DOHH2 (cell line): ENCODE data around the gene PSAP.

Source experiments
- H3F3A ChIP-seq: fragments of 200-600 bp; sonication (generic), shearing (Covaris generic); 2 replicates; pipeline ENCODE4 v1.6.0; 2016; ENCODE audit warnings: antibody characterized with exemption, mild to moderate bottlenecking; ENCODE audit not compliant: control insufficient read depth, insufficient read depth
- H3K27ac ChIP-seq: fragments of 200-600 bp; sonication (generic); 2 replicates; pipeline ENCODE4 v1.5.1; 2014; ENCODE audit warnings: low read depth, mild to moderate bottlenecking, low read length, moderate library complexity
- H3K27me3 ChIP-seq: fragments of 200-600 bp; sonication (generic); 2 replicates; pipeline ENCODE4 v1.6.1; 2014; ENCODE audit warnings: mild to moderate bottlenecking, low read length, mixed read lengths; ENCODE audit not compliant: control insufficient read depth
- H3K36me3 ChIP-seq: fragments of 200-600 bp; sonication (generic); 2 replicates; pipeline ENCODE4 v1.6.1; 2014; ENCODE audit warnings: mild to moderate bottlenecking, low read length, moderate library complexity, mixed read lengths; ENCODE audit not compliant: control insufficient read depth
- H3K4me1 ChIP-seq: fragments of 200-600 bp; sonication (generic); 2 replicates; pipeline ENCODE4 v1.6.1; 2014; ENCODE audit warnings: mild to moderate bottlenecking, low read length, mixed read lengths; ENCODE audit not compliant: control insufficient read depth
- H3K4me2 ChIP-seq: fragments of 200-600 bp; sonication (generic); 2 replicates; pipeline ENCODE4 v1.6.0; 2014; ENCODE audit warnings: mild to moderate bottlenecking, low read length, moderate library complexity
- H3K4me3 ChIP-seq: fragments of 200-600 bp; sonication (generic); 2 replicates; pipeline ENCODE4 v1.5.1; 2014; ENCODE audit warnings: mild to moderate bottlenecking, low read length, mixed read lengths
- H3K79me2 ChIP-seq: fragments of 200-600 bp; sonication (generic); 2 replicates; pipeline ENCODE4 v1.6.1; 2014; ENCODE audit warnings: mild to moderate bottlenecking, low read length, mixed read lengths; ENCODE audit not compliant: control insufficient read depth
- H3K9me2 ChIP-seq: fragments of 200-600 bp; sonication (generic); replicated peaks from 2 replicates; pipeline ENCODE4 v1.6.1; 2014; ENCODE audit warnings: mild to moderate bottlenecking, low read length, mixed read lengths; ENCODE audit not compliant: control insufficient read depth
- H3K9me3 ChIP-seq: fragments of 200-600 bp; sonication (generic); 2 replicates; pipeline ENCODE4 v1.6.1; 2014; ENCODE audit warnings: antibody characterized with exemption, low read length, mixed read lengths; ENCODE audit not compliant: control insufficient read depth, insufficient read depth
- H4K20me1 ChIP-seq: fragments of 200-600 bp; sonication (generic); 2 replicates; pipeline ENCODE4 v1.6.0; 2014; ENCODE audit warnings: low read depth, mild to moderate bottlenecking, antibody characterized with exemption, low read length, moderate library complexity; ENCODE audit not compliant: control insufficient read depth, insufficient read depth
- EZH2phosphoT487 ChIP-seq: fragments of 200-600 bp; sonication (generic); IDR thresholded peaks from 2 replicates; pipeline ENCODE4 v1.6.1; 2017; ENCODE audit warnings: borderline replicate concordance, mild to moderate bottlenecking, antibody characterized with exemption, low read length, moderate library complexity, mixed read lengths
- TF ChIP-seq, protein P1 (sequence below): fragments of 200-600 bp; sonication (generic); IDR thresholded peaks from one replicate; pipeline ENCODE4 v1.5.1; 2014; ENCODE audit warnings: antibody characterized with exemption, mild to moderate bottlenecking, low read depth, low read length; ENCODE audit not compliant: poor library complexity, severe bottlenecking

PSAP gene

DNA sequence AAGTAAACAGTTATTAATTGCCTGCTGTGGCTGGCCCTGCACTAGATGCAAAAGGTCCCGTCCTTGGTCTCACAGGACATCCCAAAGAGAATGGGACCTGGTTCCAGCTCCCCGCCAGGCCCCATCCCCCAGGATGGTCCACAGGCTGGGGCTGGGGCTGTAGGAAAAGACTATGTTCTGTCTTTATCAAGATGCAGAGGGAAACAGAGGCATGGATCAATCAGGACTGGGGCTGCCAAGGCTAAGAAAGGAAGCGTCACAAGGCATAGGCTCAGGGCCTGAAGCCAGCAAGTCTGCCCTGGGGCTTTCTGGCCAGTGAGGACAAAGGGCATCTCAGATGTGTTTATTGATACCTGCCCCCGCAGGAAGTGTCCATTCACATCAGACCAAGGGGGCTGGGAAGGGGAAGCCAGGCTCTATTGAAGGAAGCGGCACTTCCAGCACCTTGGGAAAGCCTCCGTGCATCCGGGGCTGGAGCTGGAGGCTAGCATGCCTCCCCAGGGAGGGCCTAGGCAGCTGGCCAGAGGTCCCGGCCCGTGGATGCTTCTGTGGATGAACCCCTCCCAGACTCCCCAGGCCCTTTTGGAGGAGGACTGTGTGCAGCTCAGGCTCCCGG lies 83.5 kb downstream of the PSAP start:
- Histone ChIP-seq H3K4me1 (peaks cover 3% of the 10 kb centered on the region; the same call in 1 of the 2 replicates), H3F3A (no peaks in the 10 kb centered on the region), H3K4me2 (no peak overlapping the region)

DNA sequence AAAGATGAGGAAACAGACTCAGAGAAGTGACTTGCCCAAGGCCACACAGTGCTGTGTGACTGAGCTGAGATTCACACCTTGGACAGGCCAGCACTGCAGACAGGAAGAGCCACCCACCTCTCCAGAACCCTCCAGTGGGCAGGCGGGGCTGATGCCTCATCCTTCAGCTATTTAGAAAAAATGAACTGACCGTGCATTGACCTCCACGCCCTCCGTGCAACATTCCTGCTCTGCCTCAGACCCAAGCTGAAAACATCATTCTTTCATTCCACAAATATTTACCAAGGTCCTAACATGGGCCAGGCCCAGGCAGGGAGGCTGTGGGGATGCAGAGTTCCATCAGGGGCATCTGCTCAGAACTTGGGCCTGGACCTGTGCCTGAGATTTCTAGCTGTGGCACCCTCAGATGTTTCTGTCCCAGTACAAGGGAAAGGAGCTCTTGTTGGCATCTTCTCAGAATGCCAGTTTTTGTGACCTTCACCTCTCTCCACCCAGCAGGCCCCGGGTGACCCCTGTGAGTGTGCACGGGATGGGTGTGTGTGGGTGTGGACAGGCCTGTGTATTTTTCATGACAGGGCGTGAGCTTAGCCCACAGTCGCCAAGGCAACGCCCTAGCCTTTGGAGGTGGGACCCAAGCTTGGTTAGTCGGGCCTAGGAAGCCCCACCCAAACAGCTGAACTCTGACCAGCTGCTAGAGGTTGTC lies 84.2 kb downstream of the PSAP start:
- Histone ChIP-seq H4K20me1 (no peaks in the 10 kb centered on the region), H3F3A (no peaks in the 10 kb centered on the region), H3K36me3 (no peaks in the 10 kb centered on the region), H3K9me2 (no peaks in the 10 kb centered on the region), H3K4me3 (no peak overlapping the region), H3K79me2 (no peaks in the 10 kb centered on the region), H3K9me3 (no peaks in the 10 kb centered on the region), H3K27me3 (peaks cover 3% of the 10 kb centered on the region; the same call in 1 of the 2 replicates), H3K4me1 (peaks cover 3% of the 10 kb centered on the region; the same call in 1 of the 2 replicates), H3K27ac (no peak overlapping the region), H3K4me2 (no peak overlapping the region)
- TF ChIP-seq EZH2phosphoT487: no peak
- TF ChIP-seq, protein P1, sequence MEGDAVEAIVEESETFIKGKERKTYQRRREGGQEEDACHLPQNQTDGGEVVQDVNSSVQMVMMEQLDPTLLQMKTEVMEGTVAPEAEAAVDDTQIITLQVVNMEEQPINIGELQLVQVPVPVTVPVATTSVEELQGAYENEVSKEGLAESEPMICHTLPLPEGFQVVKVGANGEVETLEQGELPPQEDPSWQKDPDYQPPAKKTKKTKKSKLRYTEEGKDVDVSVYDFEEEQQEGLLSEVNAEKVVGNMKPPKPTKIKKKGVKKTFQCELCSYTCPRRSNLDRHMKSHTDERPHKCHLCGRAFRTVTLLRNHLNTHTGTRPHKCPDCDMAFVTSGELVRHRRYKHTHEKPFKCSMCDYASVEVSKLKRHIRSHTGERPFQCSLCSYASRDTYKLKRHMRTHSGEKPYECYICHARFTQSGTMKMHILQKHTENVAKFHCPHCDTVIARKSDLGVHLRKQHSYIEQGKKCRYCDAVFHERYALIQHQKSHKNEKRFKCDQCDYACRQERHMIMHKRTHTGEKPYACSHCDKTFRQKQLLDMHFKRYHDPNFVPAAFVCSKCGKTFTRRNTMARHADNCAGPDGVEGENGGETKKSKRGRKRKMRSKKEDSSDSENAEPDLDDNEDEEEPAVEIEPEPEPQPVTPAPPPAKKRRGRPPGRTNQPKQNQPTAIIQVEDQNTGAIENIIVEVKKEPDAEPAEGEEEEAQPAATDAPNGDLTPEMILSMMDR: no peak

More for the DNA sequence above, 83.5 kb downstream of the PSAP start:
- H3K27ac ChIP-seq: no peak overlapping the region
- TF ChIP-seq, protein P1: no peak
- no peak for TF ChIP-seq EZH2phosphoT487
- no peaks in the 10 kb centered on the region for H4K20me1 ChIP-seq
- no peaks in the 10 kb centered on the region for H3K9me3 ChIP-seq
- H3K79me2 ChIP-seq: no peaks in the 10 kb centered on the region
- H3K36me3 ChIP-seq: no peaks in the 10 kb centered on the region
- no peaks in the 10 kb centered on the region for H3K9me2 ChIP-seq
- peaks cover 4% of the 10 kb centered on the region for H3K27me3 ChIP-seq
- no peak overlapping the region for H3K4me3 ChIP-seq
